Sigmoid colon (tissue), 7 donors: ENCODE data around the gene CCDC57. TPM values are rescaled to one million over a fixed set of nuclear protein-coding genes. Genes with fewer than 3 reads are reported as not detected.

Experiments used
- DNase-seq: peaks from one replicate; pipeline ENCODE4 v3.0.0-alpha.2; 2019
- H3K27ac ChIP-seq, 4 donors: fragments of 200-600 bp; sonication (generic); one replicate each; pipeline ENCODE4 v1.5.1; 2016 to 2019; ENCODE audit warnings: mild to moderate bottlenecking in 1 of 4
- H3K27me3 ChIP-seq, 3 donors: fragments of 200-600 bp; sonication (generic); one replicate each; pipeline ENCODE4 v1.5.1; 2019; ENCODE audit warnings: mild to moderate bottlenecking in 1 of 3
- H3K36me3 ChIP-seq, 4 donors: fragments of 200-600 bp; sonication (generic); one replicate each; pipeline ENCODE4 v1.5.1; 2016 to 2019
- H3K4me1 ChIP-seq, 4 donors: fragments of 200-600 bp; sonication (generic); one replicate each; pipeline ENCODE4 v1.5.1; 2017 to 2019
- H3K4me3 ChIP-seq, 4 donors: fragments of 200-600 bp; sonication (generic); one replicate each; pipeline ENCODE4 v1.5.1; 2017 to 2019; ENCODE audit warnings: mild to moderate bottlenecking in 2 of 4, moderate library complexity in 1 of 4
- H3K9me3 ChIP-seq, 4 donors: fragments of 200-600 bp in 3 of 4; sonication (generic) in 3 of 4; one replicate each; pipeline versions ENCODE4 v1.5.1 to v1.6.1; 2013 to 2019
- EP300 ChIP-seq, 4 donors: sonication (generic); formaldehyde crosslinking; IDR thresholded peaks; one replicate each; pipeline ENCODE4 v1.6.1; 2017; ENCODE audit warnings: antibody characterized with exemption in 4 of 4
- POLR2A ChIP-seq, 2 donors: fragments of 450-650 bp; IDR thresholded peaks; one replicate each; pipeline ENCODE4 v1.6.1; 2016; ENCODE audit warnings: antibody characterized with exemption in 2 of 2, mild to moderate bottlenecking in 2 of 2, moderate library complexity in 2 of 2
- POLR2AphosphoS5 ChIP-seq, 4 donors: sonication (generic); formaldehyde crosslinking; IDR thresholded peaks; one replicate each; pipeline ENCODE4 v1.6.1; 2017; ENCODE audit warnings: antibody characterized with exemption in 4 of 4
- WGBS, 2 donors: extraction: QIAGEN DNeasy Blood & Tissue Kit; methylation state at CpG; one replicate each; pipeline ENCODE4 v1.1.7; 2013; 5-methylcytosine and 5-hydroxymethylcytosine counted together
- intact Hi-C: fragments of 100-400 bp; cut with DNase I; formaldehyde crosslinking; loops from one replicate; pipeline ENCODE4 v1.15.1; 2023
- polyA plus RNA-seq, 3 donors: library from polyadenylated mRNA; stranded (reverse); fragments of 200-250 nt; gene quantifications; one replicate each; pipeline ENCODE4 v1.2.3, GENCODE V29; 2013
- total RNA-seq, 4 donors: library from RNA; depleted of rRNA; stranded (reverse); fragments of >200 nt; gene quantifications; one replicate each; pipeline ENCODE4 v1.1.0, GENCODE V29; 2016
- TF ChIP-seq, protein P1 (sequence below), 4 experiments: fragments of 450-650 bp in 3 of 4; fragments of 200-600 bp in 1 of 4; IDR thresholded peaks; one replicate each; pipeline ENCODE4 v1.5.1; 2016 to 2019; ENCODE audit warnings: antibody characterized with exemption in 4 of 4, mild to moderate bottlenecking in 3 of 4, moderate library complexity in 2 of 4
- donor health status: healthy with polysubstance abuse.
- donor health status: Bipolar disorder and iron deficiency.
- donor health status: healthy.

The CCDC57 gene
- total and polyA plus RNA-seq, 7 donors = 13.3 to 47.8 (median 24.4) TPM

- intact Hi-C loops = no loop called here
- TF ChIP-seq POLR2A (IDR thresholded peaks at IDR 0.05) = no peak
- TF ChIP-seq EP300 (IDR thresholded peaks at IDR 0.05) = no peak
- TF ChIP-seq, protein P1, sequence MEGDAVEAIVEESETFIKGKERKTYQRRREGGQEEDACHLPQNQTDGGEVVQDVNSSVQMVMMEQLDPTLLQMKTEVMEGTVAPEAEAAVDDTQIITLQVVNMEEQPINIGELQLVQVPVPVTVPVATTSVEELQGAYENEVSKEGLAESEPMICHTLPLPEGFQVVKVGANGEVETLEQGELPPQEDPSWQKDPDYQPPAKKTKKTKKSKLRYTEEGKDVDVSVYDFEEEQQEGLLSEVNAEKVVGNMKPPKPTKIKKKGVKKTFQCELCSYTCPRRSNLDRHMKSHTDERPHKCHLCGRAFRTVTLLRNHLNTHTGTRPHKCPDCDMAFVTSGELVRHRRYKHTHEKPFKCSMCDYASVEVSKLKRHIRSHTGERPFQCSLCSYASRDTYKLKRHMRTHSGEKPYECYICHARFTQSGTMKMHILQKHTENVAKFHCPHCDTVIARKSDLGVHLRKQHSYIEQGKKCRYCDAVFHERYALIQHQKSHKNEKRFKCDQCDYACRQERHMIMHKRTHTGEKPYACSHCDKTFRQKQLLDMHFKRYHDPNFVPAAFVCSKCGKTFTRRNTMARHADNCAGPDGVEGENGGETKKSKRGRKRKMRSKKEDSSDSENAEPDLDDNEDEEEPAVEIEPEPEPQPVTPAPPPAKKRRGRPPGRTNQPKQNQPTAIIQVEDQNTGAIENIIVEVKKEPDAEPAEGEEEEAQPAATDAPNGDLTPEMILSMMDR (IDR thresholded peaks at IDR 0.05) = no peak
- TF ChIP-seq POLR2AphosphoS5 (IDR thresholded peaks at IDR 0.05) = no peak
- WGBS, 2 donors = 95 to 97% methylated on average over 28 of the region's 28 CpGs
- no peak for DNase-seq
- Histone ChIP-seq H3K36me3 (peaks cover 62 to 94% (median 75%) of the 10 kb centered on the region in 4 donors), H3K27ac (peak overlapping the region in 3 of 4 donors; percentile 1 to 51 (median 29)), H3K27me3 (no peaks in the 10 kb centered on the region), H3K4me3 (no peak overlapping the region), H3K9me3 (no peaks in the 10 kb centered on the region), H3K4me1 (peaks cover 0 to 28% (median 25%) of the 10 kb centered on the region in 4 donors)
Measured at GRCh38 chr17:82252511-82253178, 40.0 kb upstream of the CCDC57 start.

- TF ChIP-seq EP300 (IDR thresholded peaks at IDR 0.05) = no peak
- TF ChIP-seq, protein P1 (IDR thresholded peaks at IDR 0.05) = no peak
- TF ChIP-seq POLR2A (IDR thresholded peaks at IDR 0.05) = no peak
- no peak for TF ChIP-seq POLR2AphosphoS5 (IDR thresholded peaks at IDR 0.05)
- intact Hi-C loops = no loop called here
- peak overlapping the region in 2 of 4 donors; percentile 40 to 51 for H3K27ac ChIP-seq
- H3K9me3 ChIP-seq = no peaks in the 10 kb centered on the region
- 94 to 95% methylated on average over 25 of the region's 25 CpGs for WGBS, 2 donors
- DNase-seq = no peak
- no peaks in the 10 kb centered on the region for H3K27me3 ChIP-seq
- no peak overlapping the region for H3K4me3 ChIP-seq
- peaks cover 0 to 41% (median 37%) of the 10 kb centered on the region in 4 donors for H3K4me1 ChIP-seq
- H3K36me3 ChIP-seq = peaks cover 65 to 97% (median 77%) of the 10 kb centered on the region in 4 donors
Measured at GRCh38 chr17:82250868-82251500, 38.3 kb upstream of the CCDC57 start.

DNA sequence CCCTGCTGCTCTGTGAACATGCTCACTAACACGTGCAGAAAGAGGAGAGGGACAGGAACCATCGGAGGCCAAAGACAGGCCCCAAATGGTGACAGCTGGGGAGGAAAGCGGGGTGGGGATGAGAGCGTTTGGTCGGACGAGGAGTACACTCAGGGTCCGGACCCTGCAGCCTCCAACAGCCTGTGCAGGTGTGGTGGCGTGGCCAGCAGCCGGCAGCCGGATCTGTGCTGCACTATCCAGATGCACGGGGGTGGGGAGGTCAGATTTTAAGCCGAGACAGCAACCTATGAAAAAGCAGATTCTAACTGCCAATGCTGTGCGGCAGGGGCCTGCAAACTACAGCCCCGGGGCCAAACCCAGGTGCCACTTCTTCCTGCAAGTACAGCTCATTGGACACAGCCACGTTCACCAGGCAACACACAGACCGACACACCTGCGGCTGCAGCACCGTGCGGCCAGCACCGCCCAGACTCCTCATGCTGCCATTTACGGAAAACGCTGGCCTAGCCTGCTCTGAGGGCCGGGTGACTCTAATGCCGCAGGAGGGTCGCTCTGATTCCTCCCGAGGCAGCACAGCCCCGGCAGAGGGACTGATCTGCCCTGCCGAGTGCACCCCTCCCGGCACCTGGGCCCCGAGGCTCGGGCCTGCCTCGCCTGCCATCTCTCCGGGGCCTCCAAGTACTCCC, 37.4 kb upstream of the CCDC57 start:
- H3K36me3 ChIP-seq = peaks cover 68 to 97% (median 78%) of the 10 kb centered on the region in 4 donors

DNA sequence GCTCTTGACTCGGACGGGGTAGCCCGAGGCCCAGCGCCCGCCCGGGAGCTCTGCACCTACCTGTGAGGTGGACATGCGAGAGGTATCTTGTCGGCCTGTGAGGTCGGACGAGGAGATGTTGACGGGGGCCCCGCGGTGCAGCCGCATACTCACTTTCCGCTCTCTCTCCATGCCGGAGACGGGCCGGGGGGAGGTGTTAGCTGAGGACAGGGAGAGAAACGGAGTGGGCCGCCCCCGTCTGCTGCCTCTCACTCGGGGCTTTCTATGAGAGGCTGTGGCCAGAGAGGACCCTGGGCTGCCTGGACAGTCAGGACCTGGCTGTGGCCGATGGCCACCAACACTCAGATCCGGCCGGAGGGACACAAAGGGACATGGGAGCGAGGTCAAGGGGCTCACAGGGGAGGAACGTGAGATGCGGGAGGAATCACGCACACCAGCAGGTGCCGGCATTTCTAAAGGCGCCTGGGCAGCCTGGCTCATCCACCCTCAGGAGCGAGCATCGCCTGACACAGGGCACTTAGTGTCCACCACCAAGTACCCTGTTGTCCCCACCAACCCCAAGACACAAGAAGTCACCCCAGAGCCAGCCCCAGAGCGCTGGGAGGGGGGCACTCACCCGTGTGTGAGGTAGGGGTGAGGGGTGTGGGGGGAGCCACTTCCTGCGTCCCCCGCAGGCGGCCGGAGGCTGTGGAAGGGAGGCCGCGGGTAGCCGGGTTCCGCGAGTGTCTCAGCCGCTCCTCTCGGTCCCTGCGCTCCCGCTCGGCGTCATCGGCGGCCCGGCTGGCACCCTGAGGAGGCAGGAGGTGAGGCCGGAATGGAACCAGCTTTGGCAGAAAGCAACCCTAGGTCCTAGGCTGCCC, 36.4 kb upstream of the CCDC57 start:
- 94 to 95% methylated on average over 54 of the region's 54 CpGs for WGBS, 2 donors
- intact Hi-C loops = no loop called here
- Histone ChIP-seq H3K4me3 (no peak overlapping the region), H3K36me3 (peaks cover 72 to 100% (median 81%) of the 10 kb centered on the region in 4 donors), H3K9me3 (no peaks in the 10 kb centered on the region), H3K27ac (peak overlapping the region; percentile 2 to 90 (median 86)), H3K27me3 (no peaks in the 10 kb centered on the region), H3K4me1 (peaks cover 0 to 58% (median 49%) of the 10 kb centered on the region in 4 donors)
- TF ChIP-seq EP300 (IDR thresholded peaks at IDR 0.05) = no peak
- no peak for DNase-seq

More for the DNA sequence above, 37.4 kb upstream of the CCDC57 start:
- Histone ChIP-seq H3K4me1 (peaks cover 0 to 48% (median 44%) of the 10 kb centered on the region in 4 donors), H3K9me3 (no peaks in the 10 kb centered on the region), H3K27me3 (no peaks in the 10 kb centered on the region), H3K27ac (peak overlapping the region in 2 of 4 donors; percentile 40 to 86), H3K4me3 (no peak overlapping the region)
- WGBS, 2 donors = 91 to 93% methylated on average over 33 of the region's 33 CpGs
- intact Hi-C loops = no loop called here
- no peak for DNase-seq
- no peak for TF ChIP-seq POLR2A (IDR thresholded peaks at IDR 0.05)
- TF ChIP-seq EP300 (IDR thresholded peaks at IDR 0.05) = no peak
- TF ChIP-seq, protein P1 (IDR thresholded peaks at IDR 0.05) = no peak
- no peak for TF ChIP-seq POLR2AphosphoS5 (IDR thresholded peaks at IDR 0.05)
